ENCODE results near the gene SSBP3. TPM values are rescaled to one million over a fixed set of nuclear protein-coding genes. Genes with fewer than 3 reads are reported as not detected.
"Not testable (repeated sequence)": the region's sequence is repeated elsewhere in the genome, so short reads cannot be mapped to it uniquely, and the experiment has no call there.

SSBP3 gene
- total RNA-seq, 2 donors from 2014 or later = 41.8 to 56.1 TPM

DNA sequence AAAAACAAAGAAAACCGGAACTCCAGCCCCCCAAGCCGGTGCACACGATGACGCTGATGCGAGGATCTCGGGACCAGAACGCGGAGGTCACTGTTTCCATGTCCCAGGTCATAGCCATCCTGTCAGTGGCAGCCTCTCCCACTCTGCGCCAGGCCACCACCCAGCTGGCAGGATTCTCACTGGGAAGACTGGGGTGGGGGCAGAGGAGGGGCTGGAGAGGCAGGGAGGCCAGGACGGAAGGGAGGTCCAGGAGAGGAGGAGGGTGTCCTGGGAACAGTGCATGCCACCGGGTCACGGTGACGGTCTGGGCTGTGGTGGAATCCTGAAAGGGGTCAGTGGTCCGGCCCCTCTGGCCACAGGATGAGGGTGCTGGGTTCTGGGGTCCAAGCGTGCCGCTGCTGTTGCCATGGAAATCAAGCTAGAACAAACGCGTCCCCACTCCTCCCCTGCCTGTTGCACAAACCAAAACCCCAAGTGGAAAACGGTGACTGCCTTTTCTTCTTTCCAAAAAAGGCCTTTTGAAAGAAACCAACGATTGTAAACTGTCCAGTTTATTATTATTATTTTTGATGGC, 180.1 kb downstream of the SSBP3 start:
- no peak for DNase-seq (ENCODE audit: low spot score)
- intact Hi-C loops (cut with DNase I) = no loop called here

DNA sequence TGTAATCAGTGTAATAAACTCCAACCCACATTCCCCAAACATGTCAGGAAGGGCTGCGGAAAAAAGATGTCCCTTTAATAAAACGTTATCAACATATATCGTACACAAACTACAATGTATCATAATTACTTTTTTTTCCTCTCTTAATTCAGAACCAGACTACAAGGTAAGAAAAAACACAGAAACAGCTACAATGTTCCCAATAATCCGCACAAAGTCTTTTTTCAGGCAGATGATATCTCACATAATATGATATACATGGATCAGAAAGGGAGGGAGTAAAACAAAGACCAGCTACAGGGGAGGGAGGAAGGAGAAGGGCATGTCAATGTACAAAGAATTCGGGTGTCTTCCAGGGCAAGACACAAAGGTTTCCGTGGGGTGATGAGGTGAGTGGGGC, 180.8 kb downstream of the SSBP3 start:
- intact Hi-C loops (cut with DNase I) = no loop called here
- no peak for DNase-seq (ENCODE audit: low spot score)

GRCh38 chr1:54224233-54224632, 182.0 kb downstream of the SSBP3 start:
- intact Hi-C loops (cut with DNase I) = no loop called here
- DNase-seq (ENCODE audit: low spot score) = no peak

- intact Hi-C loops (cut with DNase I) = no loop called here
- no peak for DNase-seq (ENCODE audit: low spot score)
Measured at GRCh38 chr1:54223441-54224202, 182.6 kb downstream of the SSBP3 start.

GRCh38 chr1:54222711-54223110, 183.5 kb downstream of the SSBP3 start:
- intact Hi-C loops (cut with DNase I) = no loop called here
- DNase-seq (ENCODE audit: low spot score) = no peak

DNA sequence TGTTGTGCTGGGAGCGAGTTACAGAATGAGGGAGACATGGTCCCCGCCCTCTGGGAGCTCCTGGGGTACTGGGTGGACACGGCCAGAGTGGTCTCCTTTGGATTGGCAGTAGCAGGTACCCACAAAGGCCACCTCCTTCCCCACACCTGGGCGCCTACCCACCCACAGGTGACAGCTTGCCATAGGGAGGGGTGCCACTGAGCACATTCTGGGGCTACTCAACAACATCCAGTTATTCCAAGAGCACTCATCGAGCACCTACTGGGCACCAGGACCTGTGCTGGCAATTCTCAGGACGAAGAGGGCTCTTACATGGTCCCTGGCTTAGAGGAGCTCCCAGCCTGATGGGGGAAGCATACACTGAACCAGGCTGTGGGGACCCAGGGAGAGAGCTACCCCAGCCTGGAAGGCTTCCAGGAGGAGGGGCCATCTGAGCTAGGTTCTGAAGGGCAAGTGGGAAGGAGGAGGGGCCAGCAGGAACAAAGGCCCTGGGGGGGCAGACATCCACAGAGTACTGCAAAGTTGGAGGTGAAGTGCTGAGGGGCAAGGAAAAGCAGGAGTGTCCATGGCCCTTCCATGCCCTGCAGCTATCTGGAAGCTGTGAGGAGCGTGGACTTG, 184.2 kb downstream of the SSBP3 start:
- intact Hi-C loops (cut with DNase I) = no loop called here
- DNase-seq (ENCODE audit: low spot score) = no peak

- intact Hi-C loops (cut with DNase I) = no loop called here
- no peak for DNase-seq (ENCODE audit: low spot score)
Measured at GRCh38 chr1:54221113-54221834, 184.9 kb downstream of the SSBP3 start.

GRCh38 chr1:54220004-54220811, 186.0 kb downstream of the SSBP3 start:
- DNase-seq (ENCODE audit: low spot score) = peak; percentile 92
- intact Hi-C loops (cut with DNase I) = no loop called here

DNA sequence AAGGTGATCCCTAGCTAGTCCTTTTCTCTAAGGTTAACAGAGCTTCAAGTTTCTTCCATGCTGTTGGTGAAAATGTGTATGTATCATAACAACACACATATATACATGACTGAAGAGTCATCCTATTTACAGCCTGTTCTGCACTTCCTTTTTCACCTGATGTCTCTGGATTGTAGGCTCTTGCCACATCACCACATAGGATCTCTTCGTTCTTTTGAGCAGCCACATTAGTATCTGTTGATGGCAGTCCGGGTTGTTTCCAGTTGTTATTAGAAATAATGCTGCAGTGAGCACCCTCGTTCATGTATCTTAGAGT, 186.5 kb downstream of the SSBP3 start:
- intact Hi-C loops (cut with DNase I) = no loop called here
- DNase-seq (ENCODE audit: low spot score) = no peak

- no peak for DNase-seq (ENCODE audit: low spot score)
- intact Hi-C loops (cut with DNase I) = no loop called here
Measured at GRCh38 chr1:54218883-54219687, 187.1 kb downstream of the SSBP3 start.

- intact Hi-C loops (cut with DNase I) = no loop called here
- no peak for DNase-seq (ENCODE audit: low spot score)
Measured at GRCh38 chr1:54215523-54215922, 190.7 kb downstream of the SSBP3 start.

DNA sequence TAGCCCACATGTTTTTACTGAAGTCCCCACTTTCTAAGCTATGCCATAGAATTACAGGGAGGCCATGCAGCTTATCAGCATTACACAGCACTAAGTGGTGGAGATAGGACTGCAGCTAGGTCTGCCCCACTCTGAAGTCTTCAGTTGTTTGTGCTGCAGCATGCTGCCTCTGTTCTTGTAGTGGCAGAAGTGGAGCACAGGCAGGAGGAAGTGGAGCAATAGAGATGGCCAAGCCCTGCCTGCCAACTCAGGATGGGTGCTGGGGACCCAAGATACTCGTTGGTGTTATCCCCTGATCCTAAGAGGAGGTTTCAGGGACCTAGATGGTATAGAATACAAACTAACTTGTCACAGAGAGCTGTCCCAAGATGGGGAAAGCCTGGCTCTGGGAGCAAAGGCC, 193.3 kb downstream of the SSBP3 start:
- DNase-seq (ENCODE audit: low spot score) = no peak
- intact Hi-C loops (cut with DNase I) = no loop called here

DNA sequence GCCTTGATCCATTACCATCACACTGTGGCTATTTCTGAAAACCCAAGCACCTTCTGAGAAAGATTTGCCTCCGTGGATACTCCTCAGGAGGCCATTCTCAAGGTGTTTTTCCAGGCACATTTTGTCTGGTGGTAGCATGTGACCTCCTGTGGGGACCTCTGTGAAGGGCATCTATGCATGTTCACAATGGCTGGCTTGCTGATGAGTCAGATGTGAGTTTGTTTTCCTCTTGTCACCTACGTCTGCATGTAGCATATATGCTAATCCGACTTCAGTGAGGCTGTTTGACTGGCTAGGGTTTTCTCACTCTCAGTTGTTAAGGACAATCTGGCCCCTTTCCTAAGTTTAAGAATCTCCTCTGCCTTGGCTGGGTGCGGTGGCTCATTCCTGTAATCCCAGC, 198.3 kb downstream of the SSBP3 start:
- intact Hi-C loops (cut with DNase I); DNase-seq (ENCODE audit: low spot score): not testable (repeated sequence)

DNA sequence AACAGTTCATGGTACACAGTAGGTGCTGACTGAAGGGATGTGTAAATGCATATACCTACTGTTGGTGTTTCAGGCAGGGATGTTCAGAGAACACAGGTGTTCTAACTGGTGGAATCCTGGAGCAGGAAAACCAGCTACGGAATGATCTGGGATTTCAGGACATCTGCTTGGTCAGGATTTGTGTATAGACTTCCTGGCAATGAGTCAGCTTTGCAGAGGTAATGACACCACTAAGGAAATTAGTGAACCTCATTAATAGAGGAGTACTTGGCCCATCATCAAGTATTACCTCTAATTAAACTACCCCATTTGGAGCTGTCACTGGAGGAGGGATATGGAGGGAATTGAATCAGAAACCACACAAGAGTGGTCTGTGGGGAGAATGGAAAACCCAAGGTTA, 198.9 kb downstream of the SSBP3 start:
- DNase-seq (ENCODE audit: low spot score) = no peak
- intact Hi-C loops (cut with DNase I) = no loop called here

- intact Hi-C loops (cut with DNase I) = no loop called here
- no peak for DNase-seq (ENCODE audit: low spot score)
Measured at GRCh38 chr1:54204199-54204598, 202.0 kb downstream of the SSBP3 start.

DNA sequence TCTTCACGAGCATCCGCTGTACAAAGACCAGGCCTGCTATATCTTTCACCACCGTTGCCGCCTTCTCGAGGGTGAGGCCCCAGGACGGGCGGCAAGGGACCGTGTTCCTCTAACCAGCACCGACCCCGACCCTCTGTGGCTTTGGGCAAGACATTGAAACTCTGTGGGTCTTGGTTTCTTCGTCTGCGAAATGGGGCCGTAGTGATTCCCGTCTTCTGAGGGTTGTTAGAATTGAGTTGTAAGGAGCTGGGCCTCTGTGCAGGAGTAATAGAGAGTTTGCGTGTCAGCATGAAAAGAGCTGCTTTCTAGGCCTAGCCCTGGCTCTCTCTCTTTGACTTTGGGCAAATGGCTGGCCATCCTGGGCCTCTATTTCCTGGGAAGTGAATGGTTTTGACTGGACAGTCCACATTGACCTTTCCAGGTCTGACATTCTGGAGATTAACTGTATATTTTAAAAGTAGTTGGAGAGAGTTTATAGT, 205.6 kb downstream of the SSBP3 start:
- DNase-seq (ENCODE audit: low spot score) = no peak
- intact Hi-C loops (cut with DNase I) = no loop called here

DNA sequence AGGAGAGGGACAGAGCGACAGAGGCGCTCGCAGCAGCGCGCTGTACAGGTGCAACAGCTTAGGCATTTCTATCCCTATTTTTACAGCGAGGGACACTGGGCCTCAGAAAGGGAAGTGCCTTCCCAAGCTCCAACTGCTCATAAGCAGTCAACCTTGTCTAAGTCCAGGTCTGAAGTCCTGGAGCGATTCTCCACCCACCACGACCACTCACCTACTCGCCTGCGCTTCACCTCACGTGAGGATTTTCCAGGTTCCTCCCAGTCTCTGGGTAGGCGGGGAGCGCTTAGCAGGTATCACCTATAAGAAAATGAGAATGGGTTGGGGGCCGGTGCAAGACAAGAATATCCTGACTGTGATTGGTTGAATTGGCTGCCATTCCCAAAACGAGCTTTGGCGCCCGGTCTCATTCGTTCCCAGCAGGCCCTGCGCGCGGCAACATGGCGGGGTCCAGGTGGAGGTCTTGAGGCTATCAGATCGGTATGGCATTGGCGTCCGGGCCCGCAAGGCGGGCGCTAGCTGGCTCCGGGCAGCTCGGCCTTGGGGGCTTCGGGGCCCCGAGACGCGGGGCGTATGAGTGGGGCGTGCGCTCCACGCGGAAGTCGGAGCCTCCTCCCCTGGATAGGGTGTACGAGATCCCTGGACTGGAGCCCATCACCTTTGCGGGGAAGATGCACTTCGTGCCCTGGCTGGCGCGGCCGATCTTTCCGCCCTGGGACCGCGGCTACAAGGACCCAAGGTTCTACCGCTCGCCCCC, 206.3 kb downstream of the SSBP3 start, which contains the start of the genes CYB5RL and MRPL37:
Gene CYB5RL (minus strand): TSS at position 266 of the 754 bp plus-strand sequence. CDS start 4,414 bp downstream, outside the sequence.
Gene MRPL37 (plus strand): TSS at position 403 of the 754 bp plus-strand sequence. CDS start 77 bp downstream, at position 480.
- DNase-seq (ENCODE audit: low spot score) = peak; percentile 95
- intact Hi-C loops (cut with DNase I) = loop anchor here in 1 of 2 donors (10.0 kb wide), 2 partner anchors 75 to 205 kb away; partner anchors contain the start of gene SSBP3
